H9 (cell line): ENCODE measurements around the gene ZNF346. TPM values are rescaled to one million over a fixed set of nuclear protein-coding genes. Genes with fewer than 3 reads are reported as not detected.

Experiments used
- DNase-seq: peaks from one replicate; pipeline ENCODE4 v3.0.0-alpha.2; 2017
- H2AFZ ChIP-seq: one replicate; pipeline ENCODE4 v1.6.1; 2013; ENCODE audit warnings: mild to moderate bottlenecking, low read length, control low read depth, moderate library complexity
- H2AK5ac ChIP-seq: 2 replicates; pipeline ENCODE4 v1.6.1; 2013; ENCODE audit warnings: low read length, control low read depth, mixed read lengths; ENCODE audit not compliant: insufficient read length
- H2BK120ac ChIP-seq: one replicate; pipeline ENCODE4 v1.6.1; 2013; ENCODE audit warnings: low read depth, mild to moderate bottlenecking, low read length, control low read depth, inconsistent platforms; ENCODE audit not compliant: poor library complexity, severe bottlenecking
- H2BK12ac ChIP-seq: 2 replicates; pipeline ENCODE4 v1.6.1; 2013; ENCODE audit warnings: low read length, control low read depth, mixed read lengths, low read depth; ENCODE audit not compliant: insufficient read length
- H2BK15ac ChIP-seq: 2 replicates; pipeline ENCODE4 v1.6.1; 2013; ENCODE audit warnings: low read depth, low read length, control low read depth
- H2BK20ac ChIP-seq: one replicate; pipeline ENCODE4 v1.6.1; 2013; ENCODE audit warnings: low read depth, mild to moderate bottlenecking, low read length, control low read depth, inconsistent platforms; ENCODE audit not compliant: poor library complexity, severe bottlenecking
- H2BK5ac ChIP-seq: 2 replicates; pipeline ENCODE4 v1.6.1; 2013; ENCODE audit warnings: low read length, control low read depth, mixed read lengths; ENCODE audit not compliant: insufficient read length
- H3K14ac ChIP-seq: 2 replicates; pipeline ENCODE4 v1.6.1; 2013; ENCODE audit warnings: low read length, control low read depth; ENCODE audit not compliant: insufficient read depth
- H3K18ac ChIP-seq: 2 replicates; pipeline ENCODE4 v1.6.1; 2013; ENCODE audit warnings: low read depth, mild to moderate bottlenecking, mixed read lengths, low read length, control low read depth; ENCODE audit not compliant: insufficient read length
- H3K23ac ChIP-seq: 2 replicates; pipeline ENCODE4 v1.6.1; 2013; ENCODE audit warnings: low read length, control low read depth, mixed read lengths, low read depth; ENCODE audit not compliant: insufficient read length
- H3K23me2 ChIP-seq: 2 replicates; pipeline ENCODE4 v1.6.1; 2013; ENCODE audit warnings: low read depth, mild to moderate bottlenecking, mixed read lengths, low read length, control low read depth; ENCODE audit not compliant: insufficient read length, poor library complexity, severe bottlenecking
- H3K27ac ChIP-seq: 2 replicates; pipeline ENCODE4 v1.5.1; 2013; ENCODE audit warnings: low read length, control low read depth, mixed read lengths, low read depth; ENCODE audit not compliant: insufficient read length
- H3K27me3 ChIP-seq: 2 replicates; pipeline ENCODE4 v1.6.1; 2013; ENCODE audit warnings: low read length, control low read depth, inconsistent platforms; ENCODE audit not compliant: insufficient read depth
- H3K4ac ChIP-seq: 2 replicates; pipeline ENCODE4 v1.6.1; 2013; ENCODE audit warnings: low read depth, mild to moderate bottlenecking, control low read depth, inconsistent platforms, low read length, moderate library complexity
- H3K4me1 ChIP-seq: 2 replicates; pipeline ENCODE4 v1.6.1; 2013; ENCODE audit warnings: low read length, control low read depth, inconsistent platforms; ENCODE audit not compliant: insufficient read depth
- H3K4me2 ChIP-seq: 2 replicates; pipeline ENCODE4 v1.6.1; 2013; ENCODE audit warnings: low read length, control low read depth, mixed read lengths; ENCODE audit not compliant: insufficient read length, insufficient read depth
- H3K56ac ChIP-seq: 2 replicates; pipeline ENCODE4 v1.6.1; 2013; ENCODE audit warnings: low read depth, mild to moderate bottlenecking, mixed read lengths, low read length, control low read depth; ENCODE audit not compliant: insufficient read length
- H3K79me1 ChIP-seq: 2 replicates; pipeline ENCODE4 v1.6.1; 2013; ENCODE audit warnings: low read depth, mild to moderate bottlenecking, moderate library complexity, low read length, control low read depth, inconsistent platforms; ENCODE audit not compliant: insufficient read depth, poor library complexity, severe bottlenecking
- H3K79me2 ChIP-seq: 2 replicates; pipeline ENCODE4 v1.6.1; 2013; ENCODE audit warnings: low read length, control low read depth, inconsistent platforms; ENCODE audit not compliant: insufficient read depth
- H3K9ac ChIP-seq: 2 replicates; pipeline ENCODE4 v1.6.1; 2013; ENCODE audit warnings: low read length, control low read depth, mixed read lengths; ENCODE audit not compliant: insufficient read length; ENCODE audit errors: extremely low read depth
- H3K9me3 ChIP-seq: one replicate; pipeline ENCODE4 v1.6.1; 2013; ENCODE audit warnings: low read depth, low read length, inconsistent platforms; ENCODE audit not compliant: control insufficient read depth
- H3T11ph ChIP-seq: one replicate; pipeline ENCODE4 v1.6.1; 2013; ENCODE audit warnings: mild to moderate bottlenecking, low read length, control low read depth, inconsistent platforms
- H4K20me1 ChIP-seq: one replicate; pipeline ENCODE4 v1.6.1; 2013; ENCODE audit not compliant: control insufficient read depth, insufficient read length, insufficient read depth
- H4K5ac ChIP-seq: 2 replicates; pipeline ENCODE4 v1.6.1; 2013; ENCODE audit warnings: low read depth, mild to moderate bottlenecking, mixed read lengths, low read length, control low read depth; ENCODE audit not compliant: insufficient read length
- H4K8ac ChIP-seq: replicated peaks from 2 replicates; pipeline ENCODE4 v1.6.1; 2013; ENCODE audit warnings: low read length, control low read depth, mixed read lengths, low read depth; ENCODE audit not compliant: insufficient read length
- H4K91ac ChIP-seq: 2 replicates; pipeline ENCODE4 v1.6.1; 2013; ENCODE audit warnings: low read depth, mild to moderate bottlenecking, moderate library complexity, mixed read lengths, low read length, control low read depth; ENCODE audit not compliant: insufficient read length
- H3K27ac Mint-ChIP-seq, 3 experiments: 2 replicates in 2 of 3; 3 replicates in 1 of 3; pipeline ENCODE4 v1.8.0; 2020 to 2021; ENCODE audit warnings: mixed read lengths in 3 of 3, mild to moderate bottlenecking in 1 of 3, moderate library complexity in 1 of 3
- H3K27me3 Mint-ChIP-seq: 2 replicates; pipeline ENCODE4 v1.8.0; 2021; ENCODE audit warnings: low read depth, mild to moderate bottlenecking, moderate library complexity, mixed read lengths
- H3K36me3 Mint-ChIP-seq, 3 experiments: 2 replicates in 2 of 3; 3 replicates in 1 of 3; pipeline ENCODE4 v1.8.0; 2020 to 2021; ENCODE audit warnings: low read depth in 3 of 3, mixed read lengths in 3 of 3; ENCODE audit not compliant: insufficient read depth in 1 of 3
- H3K4me1 Mint-ChIP-seq, 2 experiments: 2 replicates each; pipeline ENCODE4 v1.8.0; 2020; ENCODE audit warnings: mixed read lengths in 2 of 2
- H3K4me3 Mint-ChIP-seq, 2 experiments: 2 replicates in 1 of 2; 3 replicates in 1 of 2; pipeline ENCODE4 v1.8.0; 2020 to 2021; ENCODE audit warnings: mild to moderate bottlenecking in 2 of 2, mixed read lengths in 2 of 2, moderate library complexity in 1 of 2
- H3K9me3 Mint-ChIP-seq, 2 experiments: 2 replicates in 1 of 2; 3 replicates in 1 of 2; pipeline ENCODE4 v1.8.0; 2020; ENCODE audit warnings: mild to moderate bottlenecking in 2 of 2, mixed read lengths in 2 of 2, moderate library complexity in 1 of 2
- CTCF ChIP-seq: fragments of 200-600 bp; sonication (generic); conservative IDR thresholded peaks from 3 replicates; pipeline ENCODE4 v1.8.0; 2021; ENCODE audit warnings: antibody characterized with exemption, mild to moderate bottlenecking
- WGBS: extraction: QIAGEN DNeasy Blood & Tissue Kit; methylation state at CpG from one replicate; pipeline ENCODE4 v1.1.7; 2013; ENCODE audit warnings: missing lambda C conversion rate, low lambda C conversion rate, mixed read lengths; ENCODE audit not compliant: insufficient read length; ENCODE audit errors: extremely low coverage; 5-methylcytosine and 5-hydroxymethylcytosine counted together
- total RNA-seq: library from RNA; stranded (reverse); gene quantifications from 2 replicates; pipeline ENCODE4 v1.2.1, GENCODE V29; 2021

The ZNF346 gene
- total RNA-seq, 1 experiment from 2014 or later, result 22.7 TPM

- H4K91ac ChIP-seq, result no peak overlapping the region
- H3K79me2 ChIP-seq, result peaks cover 4% of the 10 kb centered on the region; the same call in 1 of the 2 replicates
- no peak overlapping the region for H2AK5ac ChIP-seq
- H4K8ac ChIP-seq, result no peak overlapping the region
- DNase-seq, result no peak
- H2AFZ ChIP-seq, result no peak overlapping the region
- H2BK20ac ChIP-seq, result no peak overlapping the region
- H3K56ac ChIP-seq, result no peak overlapping the region
- no peak overlapping the region for H3K18ac ChIP-seq
- Mint-ChIP-seq H3K4me1 (peaks cover 11 to 16% of the 10 kb centered on the region in 2 experiments), H3K9me3 (no peaks in the 10 kb centered on the region), H3K27ac (no peak overlapping the region), H3K27me3 (no peaks in the 10 kb centered on the region; the same call in 1 of the 2 replicates), H3K4me3 (no peak overlapping the region), H3K36me3 (peaks cover 31 to 62% (median 51%) of the 10 kb centered on the region in 3 experiments; a peak in 6 of 7 replicates)
- no peak overlapping the region for H3K9ac ChIP-seq
- no peak overlapping the region for H4K5ac ChIP-seq
- H3T11ph ChIP-seq, result no peak overlapping the region
- H3K23ac ChIP-seq, result no peak overlapping the region
- no peaks in the 10 kb centered on the region for H3K79me1 ChIP-seq
- H3K4me2 ChIP-seq, result no peak overlapping the region
- H4K20me1 ChIP-seq, result no peaks in the 10 kb centered on the region
- H3K27me3 ChIP-seq, result no peaks in the 10 kb centered on the region
- no peak overlapping the region for H3K4ac ChIP-seq
- H2BK5ac ChIP-seq, result no peak overlapping the region
- no peaks in the 10 kb centered on the region for H3K4me1 ChIP-seq
- WGBS, result no CpG with 5 or more reads among the region's 32 CpGs
- no peak overlapping the region for H2BK15ac ChIP-seq
- no peaks in the 10 kb centered on the region for H3K9me3 ChIP-seq
- no peak overlapping the region for H2BK12ac ChIP-seq
- TF ChIP-seq CTCF, result no peak
- no peak overlapping the region for H3K27ac ChIP-seq
- H2BK120ac ChIP-seq, result no peak overlapping the region
- no peaks in the 10 kb centered on the region for H3K23me2 ChIP-seq
- no peak overlapping the region for H3K14ac ChIP-seq
These were observed 69.9 kb downstream of the ZNF346 start for GRCh38 chr5:177092178-177093081.
